Omental fat pad (tissue), 4 donors: ENCODE measurements around the gene TESK1. TPM values are rescaled to one million over a fixed set of nuclear protein-coding genes. Genes with fewer than 3 reads are reported as not detected.

Source experiments
- ATAC-seq: fragments of 150-250 bp; one replicate; pipeline ENCODE4 v1.9.1; 2016; ENCODE audit warnings: mild to moderate bottlenecking, moderate library complexity; ENCODE audit not compliant: low FRiP score
- DNase-seq: peaks from one replicate; pipeline ENCODE4 v3.0.0-alpha.2; 2019; ENCODE audit warnings: low spot score
- CTCF ChIP-seq, 3 donors: fragments of 450-650 bp; IDR thresholded peaks; one replicate each; pipeline ENCODE4 v1.5.1; 2016 to 2017; ENCODE audit warnings: antibody characterized with exemption in 3 of 3, mild to moderate bottlenecking in 3 of 3, moderate library complexity in 2 of 3
- total RNA-seq, 4 donors: library from RNA; depleted of rRNA; stranded (reverse); fragments of >200 nt; gene quantifications; one replicate each; pipeline ENCODE4 v1.1.0, GENCODE V29; 2016

TESK1 gene
- total RNA-seq, 4 donors from 2014 or later = 29.6 to 53.0 (median 36.5) TPM

- ATAC-seq (no peak), DNase-seq (no peak)
- TF ChIP-seq CTCF (IDR thresholded peaks at IDR 0.05) = no peak
These were observed 48.5 kb downstream of the TESK1 start for GRCh38 chr9:35653611-35654010.

- ATAC-seq (no peak), DNase-seq (no peak)
- TF ChIP-seq CTCF (IDR thresholded peaks at IDR 0.05) = no peak
These were observed 51.3 kb downstream of the TESK1 start for GRCh38 chr9:35656348-35656747.

- DNase-seq (no peak), ATAC-seq (peak; percentile 12)
- no peak for TF ChIP-seq CTCF (IDR thresholded peaks at IDR 0.05)
These were observed 51.9 kb downstream of the TESK1 start for GRCh38 chr9:35656831-35657545.

- TF ChIP-seq CTCF (IDR thresholded peaks at IDR 0.05) = peak in 1 of 3 donors; percentile 35
- peak; percentile 98 for ATAC-seq
- peak; percentile 91 for DNase-seq
These were observed 52.6 kb downstream of the TESK1 start, which contains the start of gene RMRP for GRCh38 chr9:35657546-35658136. RMRP (minus strand) TSS chr9:35658019.

- no peak for TF ChIP-seq CTCF (IDR thresholded peaks at IDR 0.05)
- ATAC-seq = peak; percentile 92
- no peak for DNase-seq
These were observed 53.3 kb downstream of the TESK1 start, which contains the start of gene CCDC107 for GRCh38 chr9:35658137-35658967. CCDC107 (plus strand) TSS chr9:35658292; CDS start chr9:35658380, 88 bp downstream.

- no peak for TF ChIP-seq CTCF (IDR thresholded peaks at IDR 0.05)
- ATAC-seq = no peak
- no peak for DNase-seq
These were observed 53.8 kb downstream of the TESK1 start for GRCh38 chr9:35658968-35659220.
